GM19438 (cell line): Measurements from ENCODE around the gene RCAN2.

Experiments
- ATAC-seq: cut with Tn5 transposase; IDR thresholded peaks from one replicate; pipeline ENCODE4 v1.9.1; 2021; ENCODE audit warnings: low read depth; ENCODE audit not compliant: unreplicated experiment

The RCAN2 gene

GRCh38 chr6:46491201-46491627, at the start of gene RCAN2:
Gene RCAN2, minus strand, starts transcription at chr6:46491449.
- no peak for ATAC-seq

- no peak for ATAC-seq
Observed at GRCh38 chr6:46539866-46540265, 48.6 kb upstream of the RCAN2 start.

GRCh38 chr6:46538800-46539480, 47.7 kb upstream of the RCAN2 start:
- ATAC-seq: no peak

- no peak for ATAC-seq
Observed at GRCh38 chr6:46530896-46531295, 39.6 kb upstream of the RCAN2 start.

- ATAC-seq: no peak
Observed at GRCh38 chr6:46528961-46529750, 37.9 kb upstream of the RCAN2 start.

GRCh38 chr6:46526607-46527006, 35.4 kb upstream of the RCAN2 start:
- no peak for ATAC-seq

- no peak for ATAC-seq
Observed at GRCh38 chr6:46525583-46525982, 34.3 kb upstream of the RCAN2 start.

- ATAC-seq: no peak
Observed at GRCh38 chr6:46521464-46521971, 30.3 kb upstream of the RCAN2 start.

GRCh38 chr6:46517202-46517601, 26.0 kb upstream of the RCAN2 start:
- ATAC-seq: no peak

- no peak for ATAC-seq
Observed at GRCh38 chr6:46513533-46513932, 22.3 kb upstream of the RCAN2 start.

- no peak for ATAC-seq
Observed at GRCh38 chr6:46511320-46511719, 20.1 kb upstream of the RCAN2 start.

GRCh38 chr6:46510651-46511050, 19.4 kb upstream of the RCAN2 start:
- ATAC-seq: no peak

GRCh38 chr6:46509981-46510510, 18.8 kb upstream of the RCAN2 start:
- no peak for ATAC-seq

GRCh38 chr6:46509063-46509462, 17.8 kb upstream of the RCAN2 start:
- ATAC-seq: no peak

- ATAC-seq: no peak
Observed at GRCh38 chr6:46507426-46507825, 16.2 kb upstream of the RCAN2 start.

GRCh38 chr6:46505693-46506512, 14.7 kb upstream of the RCAN2 start:
- no peak for ATAC-seq

- no peak for ATAC-seq
Observed at GRCh38 chr6:46504242-46504641, 13.0 kb upstream of the RCAN2 start.

GRCh38 chr6:46502486-46503119, 11.4 kb upstream of the RCAN2 start:
- no peak for ATAC-seq

- no peak for ATAC-seq
Observed at GRCh38 chr6:46501136-46502089, 10.2 kb upstream of the RCAN2 start.
